K562 (cell line): ENCODE data around the gene OTUD5. TPM values are rescaled to one million over a fixed set of nuclear protein-coding genes. Genes with fewer than 3 reads are reported as not detected.
A peak's percentile ranks its signal among the peaks of the same experiment; 100 is the strongest.

Source experiments
- BRCA1 ChIP-seq, 2 experiments: fragments of 450-650 bp in 1 of 2; sonication (generic) in 1 of 2; formaldehyde crosslinking in 1 of 2; IDR thresholded peaks; 2 replicates each; pipeline versions ENCODE4 v1.5.0 to v1.6.1; 2017 to 2020; ENCODE audit warnings: mild to moderate bottlenecking in 1 of 2, missing genetic modification reagents in 1 of 2
- CBX1 ChIP-seq: sonication (generic); IDR thresholded peaks from 2 replicates; pipeline ENCODE4 v1.6.1; 2016; ENCODE audit warnings: antibody characterized with exemption, low read depth, mild to moderate bottlenecking
- FUS ChIP-seq: fragments of 200-400 bp; formaldehyde crosslinking; optimal IDR thresholded peaks from 2 replicates; pipeline ENCODE3; 2017; ENCODE audit warnings: low read depth, low read length
- NFE2L1 ChIP-seq: fragments of 450-650 bp; IDR thresholded peaks from 2 replicates; pipeline ENCODE4 v1.6.1; 2016; ENCODE audit warnings: missing genetic modification characterization, low read depth, mild to moderate bottlenecking, missing compliant biosample characterization, moderate library complexity, borderline replicate concordance
- SIRT6 ChIP-seq: IDR thresholded peaks from one replicate; pipeline ENCODE4 v1.6.1; 2012; ENCODE audit warnings: low read depth, mild to moderate bottlenecking, control low read depth, inconsistent platforms, low read length, moderate library complexity
- ZNF280B ChIP-seq: fragments of 250-450 bp; sonication (Bioruptor Pico); IDR thresholded peaks from 2 replicates; pipeline ENCODE4 v1.5.1; 2021; ENCODE audit warnings: mild to moderate bottlenecking
- polyA plus RNA-seq, 8 experiments: library from polyadenylated mRNA; depleted of rRNA in 4 of 8; stranded (reverse) in 5 of 8; unstranded in 3 of 8; fragments of >200 nt; fragmentation: Nextera tagmentation in 2 of 8; fragmentation: Illumina TruSeq in 1 of 8; extraction: Ambion mirVana in 2 of 8; extraction: Trizol in 1 of 8; gene quantifications; 2 replicates each; pipeline versions ENCODE4 v1.2.1 to v1.2.3, GENCODE V29; 2011 to 2014; ENCODE audit warnings: inconsistent platforms in 1 of 8, missing spikeins in 1 of 8
- total RNA-seq, 7 experiments: library from RNA; depleted of rRNA in 6 of 7; stranded (reverse); fragments of >200 nt in 6 of 7; fragmentation: Illumina TruSeq in 2 of 7; extraction: Trizol in 2 of 7; gene quantifications; 2 replicates each; pipeline versions ENCODE4 v1.2.1 to v1.2.3, GENCODE V29; 2011 to 2021; ENCODE audit warnings: low replicate concordance in 1 of 7
- TF ChIP-seq, protein P1 (sequence below), 2 experiments: fragments of 450-650 bp; IDR thresholded peaks; 2 replicates each; pipeline ENCODE4 v1.6.1; 2016; ENCODE audit warnings: mild to moderate bottlenecking in 2 of 2, borderline replicate concordance in 1 of 2, low read depth in 1 of 2, moderate library complexity in 1 of 2
- TF ChIP-seq, protein P2 (sequence below): fragments of 450-650 bp; IDR thresholded peaks from one replicate; pipeline ENCODE4 v1.6.1; 2018; ENCODE audit warnings: mild to moderate bottlenecking, moderate library complexity; ENCODE audit not compliant: partially characterized antibody
- TF ChIP-seq, protein P3 (sequence below): sonication (generic); formaldehyde crosslinking; IDR thresholded peaks from 2 replicates; pipeline ENCODE4 v1.8.0; 2022; ENCODE audit warnings: mild to moderate bottlenecking, missing genetic modification reagents

The OTUD5 gene
- total and polyA plus RNA-seq, 9 of the 15 experiments (the other 6 are each of a cell fraction or from before 2014, with no cell fraction given): 3.6 to 102 (median 59.0) TPM

GRCh38 chrX:48918643-48919340 lies 38.6 kb downstream of the OTUD5 start, which contains the start of gene PIM2 (continued):
- TF ChIP-seq, protein P1, sequence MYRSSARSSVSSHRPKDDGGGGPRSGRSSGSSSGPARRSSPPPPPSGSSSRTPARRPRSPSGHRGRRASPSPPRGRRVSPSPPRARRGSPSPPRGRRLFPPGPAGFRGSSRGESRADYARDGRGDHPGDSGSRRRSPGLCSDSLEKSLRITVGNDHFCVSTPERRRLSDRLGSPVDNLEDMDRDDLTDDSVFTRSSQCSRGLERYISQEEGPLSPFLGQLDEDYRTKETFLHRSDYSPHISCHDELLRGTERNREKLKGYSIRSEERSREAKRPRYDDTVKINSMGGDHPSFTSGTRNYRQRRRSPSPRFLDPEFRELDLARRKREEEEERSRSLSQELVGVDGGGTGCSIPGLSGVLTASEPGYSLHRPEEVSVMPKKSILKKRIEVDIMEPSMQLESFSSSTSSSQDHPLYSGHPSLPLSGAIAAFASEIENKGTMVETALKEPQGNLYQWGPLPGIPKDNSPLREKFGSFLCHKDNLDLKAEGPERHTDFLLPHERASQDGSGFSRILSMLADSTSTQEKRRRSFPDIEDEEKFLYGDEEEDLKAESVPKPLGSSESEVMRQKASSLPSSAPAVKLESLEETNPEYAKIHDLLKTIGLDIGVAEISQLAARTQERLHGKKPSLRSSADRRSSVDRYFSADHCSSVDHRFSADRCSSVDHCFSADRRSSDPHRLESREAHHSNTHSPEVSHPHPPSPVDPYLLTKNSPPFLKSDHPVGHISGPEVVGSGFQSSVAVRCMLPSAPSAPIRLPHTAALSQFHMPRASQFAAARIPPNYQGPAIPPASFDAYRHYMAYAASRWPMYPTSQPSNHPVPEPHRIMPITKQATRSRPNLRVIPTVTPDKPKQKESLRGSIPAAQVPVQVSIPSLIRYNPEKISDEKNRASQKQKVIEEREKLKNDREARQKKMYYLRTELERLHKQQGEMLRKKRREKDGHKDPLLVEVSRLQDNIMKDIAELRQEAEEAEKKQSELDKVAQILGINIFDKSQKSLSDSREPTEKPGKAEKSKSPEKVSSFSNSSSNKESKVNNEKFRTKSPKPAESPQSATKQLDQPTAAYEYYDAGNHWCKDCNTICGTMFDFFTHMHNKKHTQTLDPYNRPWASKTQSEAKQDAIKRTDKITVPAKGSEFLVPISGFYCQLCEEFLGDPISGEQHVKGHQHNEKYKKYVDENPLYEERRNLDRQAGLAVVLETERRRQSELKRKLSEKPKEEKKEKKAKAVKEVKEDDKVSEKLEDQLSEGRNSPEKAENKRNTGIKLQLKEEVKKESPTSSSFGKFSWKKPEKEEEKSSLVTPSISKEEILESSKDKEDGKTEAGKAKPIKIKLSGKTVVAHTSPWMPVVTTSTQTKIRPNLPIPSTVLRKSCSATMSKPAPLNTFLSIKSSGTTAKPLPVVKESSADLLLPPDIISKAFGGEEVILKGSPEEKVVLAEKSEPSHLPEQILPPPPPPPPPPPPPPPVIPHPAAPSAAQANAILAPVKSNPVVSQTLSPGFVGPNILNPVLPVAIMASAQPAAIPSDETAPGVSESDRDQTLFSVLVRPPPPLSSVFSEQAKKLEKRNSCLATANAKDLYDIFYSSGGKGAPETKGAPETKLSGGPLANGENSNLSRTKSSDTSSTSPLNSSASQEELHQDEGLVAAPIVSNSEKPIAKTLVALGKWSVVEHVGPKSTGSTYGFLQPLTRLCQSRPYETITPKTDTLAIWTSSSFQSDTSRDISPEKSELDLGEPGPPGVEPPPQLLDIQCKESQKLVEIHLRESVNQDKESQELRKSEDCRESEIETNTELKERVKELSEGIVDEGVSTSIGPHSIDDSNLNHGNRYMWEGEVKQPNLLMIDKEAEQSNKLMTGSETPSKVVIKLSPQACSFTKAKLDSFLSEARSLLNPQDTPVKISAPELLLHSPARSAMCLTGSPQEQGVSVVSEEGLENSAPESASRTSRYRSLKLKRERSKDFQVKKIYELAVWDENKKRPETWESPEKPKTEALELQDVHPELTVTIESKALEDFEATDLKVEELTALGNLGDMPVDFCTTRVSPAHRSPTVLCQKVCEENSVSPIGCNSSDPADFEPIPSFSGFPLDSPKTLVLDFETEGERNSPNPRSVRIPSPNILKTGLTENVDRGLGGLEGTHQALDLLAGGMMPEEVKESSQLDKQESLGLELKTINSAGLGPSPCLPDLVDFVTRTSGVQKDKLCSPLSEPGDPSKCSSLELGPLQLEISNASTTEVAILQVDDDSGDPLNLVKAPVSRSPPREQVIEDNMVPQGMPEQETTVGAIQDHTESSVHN (IDR thresholded peaks at IDR 0.05; ENCODE audit: borderline replicate concordance in 1 of 2, low read depth in 1 of 2): no peak
- TF ChIP-seq CBX1 (no peak), BRCA1 (IDR thresholded peaks at IDR 0.05) (no peak), BRCA1 (CRISPR knock-in tag; IDR thresholded peaks at IDR 0.05) (no peak), SIRT6 (no peak), ZNF280B (CRISPR knock-in tag) (no peak), FUS (no peak), NFE2L1 (tag) (no peak)
- TF ChIP-seq, protein P2, sequence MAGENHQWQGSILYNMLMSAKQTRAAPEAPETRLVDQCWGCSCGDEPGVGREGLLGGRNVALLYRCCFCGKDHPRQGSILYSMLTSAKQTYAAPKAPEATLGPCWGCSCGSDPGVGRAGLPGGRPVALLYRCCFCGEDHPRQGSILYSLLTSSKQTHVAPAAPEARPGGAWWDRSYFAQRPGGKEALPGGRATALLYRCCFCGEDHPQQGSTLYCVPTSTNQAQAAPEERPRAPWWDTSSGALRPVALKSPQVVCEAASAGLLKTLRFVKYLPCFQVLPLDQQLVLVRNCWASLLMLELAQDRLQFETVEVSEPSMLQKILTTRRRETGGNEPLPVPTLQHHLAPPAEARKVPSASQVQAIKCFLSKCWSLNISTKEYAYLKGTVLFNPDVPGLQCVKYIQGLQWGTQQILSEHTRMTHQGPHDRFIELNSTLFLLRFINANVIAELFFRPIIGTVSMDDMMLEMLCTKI: no peak
- TF ChIP-seq, protein P3, sequence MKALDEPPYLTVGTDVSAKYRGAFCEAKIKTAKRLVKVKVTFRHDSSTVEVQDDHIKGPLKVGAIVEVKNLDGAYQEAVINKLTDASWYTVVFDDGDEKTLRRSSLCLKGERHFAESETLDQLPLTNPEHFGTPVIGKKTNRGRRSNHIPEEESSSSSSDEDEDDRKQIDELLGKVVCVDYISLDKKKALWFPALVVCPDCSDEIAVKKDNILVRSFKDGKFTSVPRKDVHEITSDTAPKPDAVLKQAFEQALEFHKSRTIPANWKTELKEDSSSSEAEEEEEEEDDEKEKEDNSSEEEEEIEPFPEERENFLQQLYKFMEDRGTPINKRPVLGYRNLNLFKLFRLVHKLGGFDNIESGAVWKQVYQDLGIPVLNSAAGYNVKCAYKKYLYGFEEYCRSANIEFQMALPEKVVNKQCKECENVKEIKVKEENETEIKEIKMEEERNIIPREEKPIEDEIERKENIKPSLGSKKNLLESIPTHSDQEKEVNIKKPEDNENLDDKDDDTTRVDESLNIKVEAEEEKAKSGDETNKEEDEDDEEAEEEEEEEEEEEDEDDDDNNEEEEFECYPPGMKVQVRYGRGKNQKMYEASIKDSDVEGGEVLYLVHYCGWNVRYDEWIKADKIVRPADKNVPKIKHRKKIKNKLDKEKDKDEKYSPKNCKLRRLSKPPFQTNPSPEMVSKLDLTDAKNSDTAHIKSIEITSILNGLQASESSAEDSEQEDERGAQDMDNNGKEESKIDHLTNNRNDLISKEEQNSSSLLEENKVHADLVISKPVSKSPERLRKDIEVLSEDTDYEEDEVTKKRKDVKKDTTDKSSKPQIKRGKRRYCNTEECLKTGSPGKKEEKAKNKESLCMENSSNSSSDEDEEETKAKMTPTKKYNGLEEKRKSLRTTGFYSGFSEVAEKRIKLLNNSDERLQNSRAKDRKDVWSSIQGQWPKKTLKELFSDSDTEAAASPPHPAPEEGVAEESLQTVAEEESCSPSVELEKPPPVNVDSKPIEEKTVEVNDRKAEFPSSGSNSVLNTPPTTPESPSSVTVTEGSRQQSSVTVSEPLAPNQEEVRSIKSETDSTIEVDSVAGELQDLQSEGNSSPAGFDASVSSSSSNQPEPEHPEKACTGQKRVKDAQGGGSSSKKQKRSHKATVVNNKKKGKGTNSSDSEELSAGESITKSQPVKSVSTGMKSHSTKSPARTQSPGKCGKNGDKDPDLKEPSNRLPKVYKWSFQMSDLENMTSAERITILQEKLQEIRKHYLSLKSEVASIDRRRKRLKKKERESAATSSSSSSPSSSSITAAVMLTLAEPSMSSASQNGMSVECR (CRISPR knock-in tag): peak; percentile 58; the same call in 1 of the 2 replicates
